HepG2 (cell line): ENCODE data around the gene FHIP1B. TPM values are rescaled to one million over a fixed set of nuclear protein-coding genes. Genes with fewer than 3 reads are reported as not detected.

Experiments used
- ATAC-seq: fragments of 200-7000 bp; cut with Tn5 transposase; 3 replicates; pipeline ENCODE4 v1.9.1; 2020; ENCODE audit warnings: mild to moderate bottlenecking, moderate library complexity
- BruUV-seq: library from RNA; stranded (reverse); fragments of 400-500 nt; replicated peaks from 2 replicates; lab custom pipeline; 2021; lab: Mats Ljungman, UMichigan
- CTCF ChIA-PET: fragments of 300-600 bp; formaldehyde crosslinking; extraction: SDS; loops from one replicate; lab custom pipeline; 2021; ENCODE audit warnings: low total read pairs, inconsistent platforms, low intra/inter-chr PET ratio; lab: Yijun Ruan, JAX
- POLR2A ChIA-PET: fragments of 350-600 bp; sonication (Branson Sonifier 250); formaldehyde crosslinking; loops from one replicate; lab custom pipeline; 2020; ENCODE audit warnings: antibody characterized with exemption, inconsistent platforms; lab: Yijun Ruan, JAX
- DNase-seq: peaks from one replicate; pipeline ENCODE4 v3.0.0-alpha.2; 2015; ENCODE audit warnings: low spot score
- FAIRE-seq: peaks from 3 replicates; lab custom pipeline; 2011; peaks lifted over from hg19 to GRCh38; lab: Jason Lieb, UNC
- H2AFZ ChIP-seq: one replicate; pipeline ENCODE4 v1.6.1; 2011; ENCODE audit warnings: low read length, inconsistent platforms
- H3K27ac ChIP-seq: fragments of 300-600 bp; 3 replicates; pipeline ENCODE4 v1.8.0; 2011; ENCODE audit warnings: mixed run types, mild to moderate bottlenecking, mixed read lengths, low read length, inconsistent platforms; ENCODE audit not compliant: insufficient read depth; ENCODE audit errors: extremely low read length
- H3K27me3 ChIP-seq, 2 experiments: fragments of 200-600 bp in 1 of 2; 2 replicates in 1 of 2; 3 replicates in 1 of 2; pipeline versions ENCODE4 v1.6.0 to v1.8.0; 2011; ENCODE audit warnings: low read length in 2 of 2, mild to moderate bottlenecking in 2 of 2, moderate library complexity in 2 of 2, inconsistent platforms in 1 of 2; ENCODE audit not compliant: insufficient read depth in 2 of 2, control insufficient read depth in 1 of 2
- H3K36me3 ChIP-seq, 2 experiments: fragments of 200-600 bp in 1 of 2; replicated peaks in 1 of 2; 2 replicates in 1 of 2; 3 replicates in 1 of 2; pipeline versions ENCODE4 v1.5.1 to v1.8.0; 2011; ENCODE audit warnings: low read length in 2 of 2, inconsistent platforms in 1 of 2; ENCODE audit not compliant: insufficient read depth in 2 of 2, control insufficient read depth in 1 of 2
- H3K4me1 ChIP-seq: 2 replicates; pipeline ENCODE4 v1.5.1; 2012; ENCODE audit warnings: low read length, inconsistent platforms; ENCODE audit not compliant: insufficient read depth
- H3K4me2 ChIP-seq: 2 replicates; pipeline ENCODE4 v1.6.0; 2011; ENCODE audit warnings: low read depth, low read length, inconsistent platforms
- H3K4me3 ChIP-seq, 3 experiments: fragments of 200-600 bp in 1 of 3; sonication (generic), shearing (Covaris generic) in 1 of 3; replicated peaks in 1 of 3; 2 replicates each; pipeline ENCODE4 v1.5.1; 2011 to 2016; ENCODE audit warnings: low read length in 3 of 3, inconsistent platforms in 2 of 3, low read depth in 2 of 3, mild to moderate bottlenecking in 2 of 3, control low read depth in 1 of 3, mixed read lengths in 1 of 3; ENCODE audit not compliant: insufficient read depth in 1 of 3
- H3K79me2 ChIP-seq: one replicate; pipeline ENCODE4 v1.6.1; 2011; ENCODE audit warnings: low read length, inconsistent platforms; ENCODE audit not compliant: insufficient read depth
- H3K9ac ChIP-seq: 2 replicates; pipeline ENCODE4 v1.6.0; 2011; ENCODE audit warnings: mild to moderate bottlenecking, low read depth, low read length, inconsistent platforms; ENCODE audit not compliant: insufficient read depth
- H3K9me3 ChIP-seq: 2 replicates; pipeline ENCODE4 v1.5.1; 2012; ENCODE audit warnings: mild to moderate bottlenecking, low read length
- H4K20me1 ChIP-seq: 2 replicates; pipeline ENCODE4 v1.6.0; 2011; ENCODE audit warnings: inconsistent platforms, mild to moderate bottlenecking, low read length, moderate library complexity; ENCODE audit not compliant: insufficient read depth
- AGO2 ChIP-seq: fragments of 200-400 bp; formaldehyde crosslinking; optimal IDR thresholded peaks from 2 replicates; pipeline ENCODE3; 2017; ENCODE audit warnings: mild to moderate bottlenecking, low read depth, low read length, moderate library complexity
- ATM ChIP-seq: fragments of 450-650 bp; IDR thresholded peaks from 2 replicates; pipeline ENCODE4 v1.7.1; 2017; ENCODE audit warnings: mild to moderate bottlenecking, borderline replicate concordance
- HMG20A ChIP-seq: IDR thresholded peaks from 2 replicates; pipeline ENCODE4 v1.6.1; 2016; ENCODE audit warnings: borderline replicate concordance
- HMGXB3 ChIP-seq: sonication (generic); formaldehyde crosslinking; IDR thresholded peaks from 2 replicates; pipeline ENCODE4 v1.4.0; 2020; ENCODE audit warnings: missing genetic modification reagents, borderline replicate concordance
- MBNL3 ChIP-seq: fragments of 250-450 bp; sonication (Bioruptor Pico); conservative IDR thresholded peaks from 2 replicates; pipeline ENCODE4 v1.8.0; 2022; ENCODE audit warnings: mild to moderate bottlenecking, inconsistent platforms
- NBN ChIP-seq: fragments of 450-650 bp; conservative IDR thresholded peaks from 2 replicates; pipeline ENCODE4 v1.6.1; 2017
- NFIB ChIP-seq: sonication (generic); formaldehyde crosslinking; IDR thresholded peaks from 2 replicates; pipeline ENCODE4 v1.9.0; 2021; ENCODE audit warnings: missing genetic modification reagents, mild to moderate bottlenecking, borderline replicate concordance
- ZIK1 ChIP-seq: sonication (generic); formaldehyde crosslinking; IDR thresholded peaks from 2 replicates; pipeline ENCODE4 v1.5.0; 2020; ENCODE audit warnings: mild to moderate bottlenecking, low read depth, missing genetic modification reagents, borderline replicate concordance
- ZNF703 ChIP-seq: sonication (generic); formaldehyde crosslinking; IDR thresholded peaks from 2 replicates; pipeline ENCODE4 v1.5.1; 2020; ENCODE audit warnings: missing genetic modification reagents, mild to moderate bottlenecking, moderate library complexity, borderline replicate concordance
- ZNF800 ChIP-seq: sonication (generic); formaldehyde crosslinking; IDR thresholded peaks from 2 replicates; pipeline ENCODE4 v1.4.0; 2020; ENCODE audit warnings: missing genetic modification reagents
- WGBS: methylation state at CpG from one replicate; pipeline ENCODE4 v1.1.6; 2017; ENCODE audit warnings: low lambda C conversion rate; 5-methylcytosine and 5-hydroxymethylcytosine counted together
- in situ Hi-C: cut with HindIII; loops from 2 replicates; pipeline ENCODE4 v1.10.0; 2017; ENCODE audit warnings: low pct_unique_long_range_greater_than_20kb; ENCODE audit not compliant: extremely low pct_ligation_motif_present
- intact Hi-C: fragments of 100-400 bp; cut with micrococcal nuclease; formaldehyde crosslinking; loops from one replicate; pipeline ENCODE4 v1.10.0; 2022; ENCODE audit not compliant: unreplicated experiment
- polyA plus RNA-seq, 8 experiments: library from polyadenylated mRNA; depleted of rRNA in 3 of 8; stranded (reverse) in 7 of 8; unstranded in 1 of 8; fragments of >200 nt; fragmentation: Illumina TruSeq in 4 of 8; extraction: Trizol in 4 of 8; gene quantifications; 2 replicates each; pipeline versions ENCODE4 v1.2.1 to v1.2.3, GENCODE V29; 2011 to 2016; ENCODE audit warnings: low read depth in 4 of 8, missing spikeins in 1 of 8, mixed read lengths in 1 of 8; ENCODE audit not compliant: insufficient read depth in 1 of 8
- total RNA-seq, 5 experiments: library from RNA; depleted of rRNA; stranded (reverse); fragments of >200 nt; fragmentation: Illumina TruSeq; extraction: Trizol; gene quantifications; 2 replicates each; pipeline ENCODE4 v1.2.3, GENCODE V29; 2016; ENCODE audit warnings: low read depth in 1 of 5

The FHIP1B gene
- total and polyA plus RNA-seq, 2 of the 13 experiments (the other 11 are each of a cell fraction or from before 2014, with no cell fraction given): 14.1 to 18.6 TPM

GRCh38 chr11:6216501-6216900, 17.9 kb downstream of the FHIP1B start (continued):
- TF ChIP-seq HMG20A (CRISPR knock-in tag): no peak
- TF ChIP-seq MBNL3 (CRISPR knock-in tag): no peak
- TF ChIP-seq ZNF703 (CRISPR knock-in tag): no peak
- TF ChIP-seq ZIK1 (CRISPR knock-in tag): no peak

DNA sequence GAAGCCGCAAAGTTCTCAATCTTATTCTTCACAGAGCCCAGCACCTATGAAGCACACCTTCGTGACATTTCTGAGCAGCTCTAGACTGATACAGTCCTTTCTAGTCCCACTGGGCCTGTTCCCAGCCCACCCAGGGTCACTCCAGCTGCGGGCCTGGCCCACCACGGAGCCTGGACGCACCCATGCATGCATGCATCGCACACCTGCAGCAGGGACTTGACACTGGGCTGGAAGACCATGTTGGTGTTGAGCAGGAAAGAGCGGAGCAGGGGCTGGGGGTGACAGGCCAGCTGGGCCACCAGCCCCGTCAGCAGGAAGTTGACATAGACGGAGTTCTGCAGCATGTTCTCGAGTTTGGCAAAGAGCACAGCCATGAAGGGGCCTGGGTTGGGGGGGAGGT, 19.9 kb downstream of the FHIP1B start:
- POLR2A ChIA-PET: no interaction called here
- FAIRE-seq (no peak), ATAC-seq (no peak), DNase-seq (no peak)
- TF ChIP-seq AGO2 (peak; percentile 36), NBN (no peak)
- Histone ChIP-seq H3K27ac (no peak overlapping the region), H3K4me2 (no peak overlapping the region), H3K36me3 (peaks cover 13 to 61% of the 10 kb centered on the region in 2 experiments; a peak in 4 of 5 replicates), H4K20me1 (no peaks in the 10 kb centered on the region), H3K4me3 (no peak overlapping the region), H3K27me3 (no peaks in the 10 kb centered on the region), H2AFZ (no peak overlapping the region), H3K9me3 (no peaks in the 10 kb centered on the region), H3K9ac (no peak overlapping the region), H3K4me1 (no peaks in the 10 kb centered on the region), H3K79me2 (no peaks in the 10 kb centered on the region)
- no TSS peak for BruUV-seq
- WGBS: 96% methylated on average over 9 of the region's 10 CpGs
- CTCF ChIA-PET: no interaction called here
- intact Hi-C loops (no loop called here), in situ Hi-C loops (no loop called here)

DNA sequence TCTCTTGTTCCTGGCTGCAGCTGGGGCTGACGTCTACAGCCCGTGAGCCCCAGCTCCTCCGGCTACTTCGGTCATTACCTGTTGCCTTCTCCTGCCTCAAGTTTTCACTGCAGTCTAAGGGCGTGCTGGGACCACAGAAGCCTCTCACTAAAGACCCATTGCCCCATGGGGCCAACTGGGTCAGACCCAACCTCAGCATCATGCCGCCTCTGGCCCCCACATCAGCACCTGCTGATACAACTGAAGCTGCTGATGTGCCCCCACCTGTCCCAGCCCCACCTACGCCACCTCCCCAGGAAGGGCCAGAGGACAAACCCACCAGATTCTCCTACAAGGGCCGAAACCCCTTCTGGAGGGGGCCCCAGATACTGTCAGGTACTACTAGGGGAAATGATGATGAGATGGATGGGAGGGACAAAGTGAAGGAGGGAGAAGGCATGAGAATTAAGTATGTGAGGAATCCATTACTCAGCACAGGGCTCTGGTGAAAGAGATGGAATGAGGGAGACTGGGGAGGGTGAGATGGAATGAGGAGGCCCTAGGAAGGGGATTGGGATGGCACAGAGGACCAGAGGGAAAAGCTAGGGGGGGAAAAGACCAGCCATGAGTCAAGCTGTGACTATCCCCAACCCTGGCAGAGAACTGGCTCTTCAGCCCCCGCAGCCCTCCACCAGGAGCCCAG, 24.0 kb downstream of the FHIP1B start:
- intact Hi-C loops: no loop called here
- ATAC-seq (no peak), DNase-seq (no peak), FAIRE-seq (no peak)
- in situ Hi-C loops: no loop called here
- no peaks in the 10 kb centered on the region for H3K4me1 ChIP-seq
- no peak overlapping the region for H2AFZ ChIP-seq
- no peaks in the 10 kb centered on the region for H3K79me2 ChIP-seq
- CTCF ChIA-PET: no interaction called here
- H3K36me3 ChIP-seq: peaks cover 8 to 34% of the 10 kb centered on the region in 2 experiments; a peak in 2 of 5 replicates
- BruUV-seq: no TSS peak
- H3K9me3 ChIP-seq: no peaks in the 10 kb centered on the region
- 100% methylated on average over 8 of the region's 9 CpGs for WGBS
- no peaks in the 10 kb centered on the region for H4K20me1 ChIP-seq
- no peak overlapping the region for H3K4me2 ChIP-seq
- H3K9ac ChIP-seq: no peak overlapping the region
- no peak overlapping the region for H3K4me3 ChIP-seq
- H3K27me3 ChIP-seq: no peaks in the 10 kb centered on the region
- H3K27ac ChIP-seq: no peak overlapping the region
- POLR2A ChIA-PET: no interaction called here
- TF ChIP-seq NFIB: no peak
- no peak for TF ChIP-seq ZNF800 (CRISPR knock-in tag)
- TF ChIP-seq ATM: no peak
- no peak for TF ChIP-seq HMGXB3 (CRISPR knock-in tag)
